NCI-H1092 treated with DMSO at 0.1 percent for 48 hours (cell line): Measurements from ENCODE around the gene SDHAF4.
"Not testable (repeated sequence)": the region's sequence is repeated elsewhere in the genome, so short reads cannot be mapped to it uniquely, and the experiment has no call there.

Experiments
- DNase-seq: peaks from one replicate; lab custom pipeline; 2025; lab: John Stamatoyannopoulos, UW

Gene SDHAF4

DNA sequence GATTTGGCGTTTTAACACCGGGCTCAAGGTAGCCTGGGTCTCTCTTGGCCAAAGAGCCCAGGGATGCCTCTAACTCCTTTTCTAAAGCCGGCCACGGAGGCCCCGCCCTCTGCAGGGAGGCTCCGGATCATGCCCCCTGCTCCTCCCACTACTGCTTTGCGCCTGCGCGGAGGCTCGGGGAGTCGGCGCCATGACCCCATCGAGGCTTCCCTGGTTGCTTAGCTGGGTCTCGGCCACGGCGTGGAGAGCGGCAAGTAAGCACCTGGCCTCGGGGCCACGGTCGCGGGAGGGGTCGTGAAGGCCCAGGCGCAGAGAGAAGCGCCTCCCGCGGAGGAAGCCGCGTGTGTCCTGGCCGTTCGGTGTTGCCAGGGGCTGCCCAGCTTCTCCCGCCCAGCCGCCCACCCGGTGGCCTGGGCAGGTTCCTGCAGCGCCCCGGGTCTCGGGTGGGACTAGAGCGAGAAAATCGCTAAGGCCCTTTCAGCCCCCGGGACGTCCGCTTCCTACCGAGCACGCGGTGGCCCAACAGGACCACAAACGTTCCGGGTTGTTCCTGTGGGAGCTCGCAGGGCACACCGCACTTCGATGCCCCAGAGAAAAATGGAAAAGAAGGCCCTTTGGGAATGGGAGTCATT, at the start of gene SDHAF4:
Gene SDHAF4 (plus strand): TSS at position 180 of the 632 bp plus-strand sequence. CDS start 11 bp downstream, at position 191.
- DNase-seq: peak; percentile 81

GRCh38 chr6:70518723-70519122, 48.0 kb upstream of the SDHAF4 start:
- no peak for DNase-seq

GRCh38 chr6:70520575-70520974, 46.2 kb upstream of the SDHAF4 start:
- no peak for DNase-seq

DNA sequence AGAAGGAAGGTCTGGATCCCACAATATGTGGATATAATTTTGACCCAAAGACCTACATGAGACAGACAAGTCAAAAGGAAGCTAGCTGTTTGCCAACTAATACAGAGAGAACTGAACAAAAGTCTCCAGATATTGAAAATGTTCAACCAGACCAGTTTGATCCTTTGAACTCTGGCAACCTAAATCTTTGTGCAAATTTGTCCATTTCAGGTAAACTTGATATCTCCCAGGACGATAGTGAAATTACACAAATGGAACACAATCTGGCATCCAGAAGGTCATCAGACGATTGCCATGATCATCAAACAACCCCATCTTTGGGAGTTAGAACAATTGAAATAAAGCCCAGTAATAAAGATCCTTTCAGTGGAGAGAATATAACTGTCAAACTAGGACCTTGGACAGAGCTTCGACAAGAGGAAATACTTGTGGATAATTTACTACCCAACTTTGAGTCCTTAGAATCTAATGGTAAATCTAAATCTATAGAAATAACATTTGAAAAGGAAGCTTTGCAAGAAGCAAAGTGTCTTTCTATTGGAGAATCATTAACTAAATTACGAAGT, 41.9 kb upstream of the SDHAF4 start:
- no peak for DNase-seq

- DNase-seq: no peak
Measured at GRCh38 chr6:70527071-70527737, 39.5 kb upstream of the SDHAF4 start.

- DNase-seq: no peak
Measured at GRCh38 chr6:70530023-70530422, 36.7 kb upstream of the SDHAF4 start.

DNA sequence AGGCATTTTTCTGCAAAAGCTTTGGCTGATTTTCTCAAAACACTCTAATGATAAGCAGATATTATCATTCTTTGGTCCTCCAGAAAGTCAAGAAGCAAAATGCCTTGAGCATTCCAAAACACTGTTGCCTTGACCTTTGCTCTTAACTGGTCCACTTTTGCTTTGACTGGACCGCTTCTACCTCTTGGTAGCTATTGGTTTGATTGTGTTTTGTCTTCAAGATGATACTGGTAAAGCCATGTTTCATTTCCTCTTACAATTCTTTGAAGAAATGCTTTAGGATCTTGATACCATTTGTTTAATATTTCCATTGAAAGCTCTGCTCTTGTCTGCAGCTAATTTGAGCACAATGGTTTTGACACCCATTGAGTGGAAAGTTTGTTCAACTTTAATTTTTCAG, 35.6 kb upstream of the SDHAF4 start:
- no peak for DNase-seq

- no peak for DNase-seq
Measured at GRCh38 chr6:70537266-70537665, 29.5 kb upstream of the SDHAF4 start.

GRCh38 chr6:70538376-70538775, 28.4 kb upstream of the SDHAF4 start:
- no peak for DNase-seq

DNA sequence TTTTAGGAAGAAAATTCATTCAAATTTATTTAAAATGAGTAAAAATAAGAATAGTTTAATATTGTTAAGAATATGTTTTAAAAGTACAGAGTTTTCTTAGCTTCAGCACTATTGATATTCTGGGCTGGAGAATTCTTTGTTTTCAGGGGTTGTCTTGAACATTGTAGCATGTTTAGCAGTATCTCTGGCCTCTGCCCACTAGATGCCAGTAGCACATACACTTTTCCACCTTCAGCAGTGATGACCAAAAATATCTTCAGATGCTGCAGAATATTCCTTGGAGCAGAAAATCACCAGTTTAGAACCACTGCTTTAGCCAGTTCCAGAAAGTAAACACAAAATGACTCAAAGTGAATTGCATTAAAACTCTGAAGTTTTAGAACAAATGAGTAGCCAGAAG, 19.4 kb upstream of the SDHAF4 start:
- DNase-seq: no peak

- DNase-seq: no peak
Measured at GRCh38 chr6:70547905-70548304, 18.8 kb upstream of the SDHAF4 start.

DNA sequence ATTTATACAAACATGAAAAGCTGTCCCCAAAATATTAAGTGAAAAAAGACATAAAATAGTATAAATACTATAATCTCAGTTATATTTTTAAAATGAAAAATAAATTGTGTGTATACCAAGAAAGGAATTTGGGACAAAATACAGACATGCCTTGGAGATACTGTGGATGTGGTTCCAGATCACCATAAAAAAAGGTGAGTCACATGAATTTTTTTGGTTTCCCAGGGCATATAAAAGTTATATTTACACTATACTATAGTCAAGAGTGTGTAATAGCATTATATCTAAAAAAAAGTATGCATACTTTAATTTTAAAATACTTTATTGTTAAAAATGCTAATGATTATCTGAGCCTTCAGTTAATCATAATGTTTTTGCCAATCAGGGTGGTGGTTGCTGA, 17.4 kb upstream of the SDHAF4 start:
- no peak for DNase-seq

DNA sequence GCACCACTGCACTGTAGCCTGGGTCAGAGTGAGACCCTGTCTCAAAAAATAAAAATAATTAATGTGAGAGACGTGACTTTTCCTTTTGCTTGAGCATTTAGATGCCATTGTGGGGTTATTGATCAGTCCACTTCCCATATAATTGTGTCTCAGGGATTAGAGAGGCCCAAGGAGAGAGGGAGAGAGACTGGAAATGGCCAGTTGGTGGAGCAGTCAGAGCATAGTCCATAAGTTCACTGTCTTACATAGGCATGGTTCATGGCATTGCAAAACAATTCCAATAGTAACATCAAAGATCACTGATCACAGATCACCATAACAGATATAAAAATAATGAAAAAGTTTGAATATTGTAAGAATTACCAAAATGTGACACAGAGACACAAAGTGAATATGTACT, 15.2 kb upstream of the SDHAF4 start:
- DNase-seq: no peak

DNA sequence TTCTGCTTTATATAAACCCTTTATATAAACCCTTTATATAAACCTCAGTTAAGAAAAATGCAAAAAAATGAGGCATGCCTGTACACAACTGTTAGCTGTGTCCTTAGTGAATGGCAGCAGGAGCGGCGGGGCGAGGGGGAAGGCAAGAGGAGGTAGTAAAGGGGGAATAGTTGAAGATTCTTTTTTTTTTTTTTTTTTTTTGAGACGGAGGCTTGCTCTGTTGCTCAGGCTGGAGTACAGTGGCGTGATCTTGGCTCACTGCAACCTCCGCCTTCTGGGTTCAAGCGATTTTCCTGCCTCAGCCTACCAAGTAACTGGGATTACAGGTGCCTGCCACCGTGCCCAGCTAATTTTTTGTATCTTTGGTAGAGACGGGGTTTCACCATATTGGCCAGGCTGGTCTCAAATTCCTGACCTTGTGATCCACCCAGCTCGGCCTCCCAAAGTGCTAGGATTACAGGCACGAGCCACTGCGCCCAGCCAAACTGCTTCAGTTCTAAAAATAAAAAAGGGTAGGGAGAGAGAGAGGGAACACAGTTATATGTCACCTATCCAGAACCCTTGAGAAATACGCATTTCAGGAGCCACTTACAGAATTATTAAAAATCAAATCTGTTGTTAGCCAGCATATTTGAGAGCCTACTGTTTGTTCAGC, 14.3 kb upstream of the SDHAF4 start:
- DNase-seq: not testable (repeated sequence)

GRCh38 chr6:70552974-70553373, 13.8 kb upstream of the SDHAF4 start:
- DNase-seq: no peak

- no peak for DNase-seq
Measured at GRCh38 chr6:70557998-70558397, 8.7 kb upstream of the SDHAF4 start.

DNA sequence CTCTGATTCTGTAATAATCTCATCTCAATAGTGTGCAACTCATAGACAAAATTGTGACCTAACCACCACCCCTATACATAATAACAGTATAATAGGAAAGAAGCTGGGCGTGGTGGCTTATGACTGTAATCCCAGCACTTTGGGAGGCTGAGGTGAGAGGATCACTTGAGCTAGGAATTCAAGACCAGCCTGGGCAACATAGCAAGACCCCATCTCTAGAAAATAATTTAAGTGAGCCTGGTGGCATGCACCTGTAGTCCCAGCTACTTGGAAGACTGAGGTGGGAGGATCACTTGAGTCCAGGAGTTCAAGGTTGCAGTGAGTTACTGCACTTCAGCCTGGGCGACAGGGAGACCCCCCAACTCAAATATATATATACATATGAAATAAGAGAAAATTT, 4.3 kb upstream of the SDHAF4 start:
- DNase-seq: not testable (repeated sequence)

GRCh38 chr6:70563530-70563929, 3.2 kb upstream of the SDHAF4 start:
- no peak for DNase-seq

GRCh38 chr6:70574643-70575042, 7.9 kb downstream of the SDHAF4 start:
- DNase-seq: no peak

- no peak for DNase-seq
Measured at GRCh38 chr6:70575899-70576495, 9.3 kb downstream of the SDHAF4 start.

GRCh38 chr6:70586114-70586513, 19.4 kb downstream of the SDHAF4 start:
- no peak for DNase-seq

DNA sequence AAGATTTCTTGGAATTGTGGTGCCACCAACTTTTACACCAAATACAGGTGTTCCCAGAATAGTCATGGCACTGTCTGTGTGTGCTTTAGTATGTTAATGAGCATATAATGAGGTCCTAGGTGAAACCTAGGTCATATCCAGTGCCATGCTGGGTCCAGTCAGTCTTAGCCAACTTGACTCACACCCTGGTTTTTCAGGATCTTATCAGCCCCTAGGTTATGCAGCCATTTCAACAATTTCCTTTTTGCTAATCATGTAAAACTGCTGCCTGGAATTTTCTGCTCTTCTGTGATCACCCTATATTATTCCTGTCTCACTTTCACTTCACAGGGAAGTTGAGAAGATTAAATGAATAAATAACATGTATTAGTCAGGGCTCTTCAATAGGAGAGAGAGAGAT, 23.7 kb downstream of the SDHAF4 start:
- DNase-seq: no peak
